DMS 273 treated with DMSO at 0.1 percent for 48 hours (cell line): ENCODE results near the gene AFDN.
"Not testable (repeated sequence)": the region's sequence is repeated elsewhere in the genome, so short reads cannot be mapped to it uniquely, and the experiment has no call there.

Experiments used
- DNase-seq: peaks from one replicate; lab custom pipeline; 2025; lab: John Stamatoyannopoulos, UW

The AFDN gene

GRCh38 chr6:167984144-167984719 is 157.5 kb downstream of the AFDN start:
- DNase-seq, result no peak

GRCh38 chr6:167984876-167985604 is 158.3 kb downstream of the AFDN start:
- no peak for DNase-seq

GRCh38 chr6:167985911-167986595 is 159.3 kb downstream of the AFDN start:
- no peak for DNase-seq

- no peak for DNase-seq
These were observed 160.9 kb downstream of the AFDN start for GRCh38 chr6:167987396-167988153.

- no peak for DNase-seq
These were observed 161.4 kb downstream of the AFDN start for GRCh38 chr6:167988154-167988495.

- no peak for DNase-seq
These were observed 162.5 kb downstream of the AFDN start for GRCh38 chr6:167988945-167989841.

- no peak for DNase-seq
These were observed 163.6 kb downstream of the AFDN start for GRCh38 chr6:167990016-167990945.

GRCh38 chr6:167993169-167993568 is 166.5 kb downstream of the AFDN start:
- DNase-seq, result no peak

- no peak for DNase-seq
These were observed 167.1 kb downstream of the AFDN start for GRCh38 chr6:167993831-167994230.

- no peak for DNase-seq
These were observed 168.6 kb downstream of the AFDN start for GRCh38 chr6:167995302-167995701.

- DNase-seq, result no peak
These were observed 169.0 kb downstream of the AFDN start for GRCh38 chr6:167995731-167996151.

GRCh38 chr6:167996424-167997199 is 169.9 kb downstream of the AFDN start:
- no peak for DNase-seq

GRCh38 chr6:167997642-167998041 is 170.9 kb downstream of the AFDN start, which contains the start of gene KIF25:
Gene KIF25, plus strand, starts transcription at chr6:167997671. Its CDS starts 31,915 bp downstream, at chr6:168029586.
- no peak for DNase-seq

- no peak for DNase-seq
These were observed 171.5 kb downstream of the AFDN start for GRCh38 chr6:167998215-167998614.

GRCh38 chr6:168000198-168001028 is 173.7 kb downstream of the AFDN start:
- no peak for DNase-seq

- DNase-seq, result no peak
These were observed 174.3 kb downstream of the AFDN start for GRCh38 chr6:168001029-168001332.

GRCh38 chr6:168001514-168001913 is 174.8 kb downstream of the AFDN start:
- DNase-seq, result not testable (repeated sequence)

GRCh38 chr6:168002804-168003203 is 176.1 kb downstream of the AFDN start:
- DNase-seq, result no peak

GRCh38 chr6:168004023-168004422 is 177.3 kb downstream of the AFDN start:
- no peak for DNase-seq
